CD4-positive, alpha-beta T cell treated with Interferon gamma for 1 hour (primary cell): ENCODE data around the gene ARHGEF4.

Experiments
- DNase-seq: peaks from one replicate; pipeline ENCODE4 v3.0.0-alpha.2; 2020

The ARHGEF4 gene

GRCh38 chr2:131027566-131028528 lies 191.1 kb downstream of the ARHGEF4 start:
- no peak for DNase-seq

- no peak for DNase-seq
These were observed 193.1 kb downstream of the ARHGEF4 start for GRCh38 chr2:131029812-131030211.

GRCh38 chr2:131030478-131030971 lies 193.8 kb downstream of the ARHGEF4 start:
- no peak for DNase-seq

GRCh38 chr2:131031431-131031841 lies 194.7 kb downstream of the ARHGEF4 start:
- no peak for DNase-seq

- no peak for DNase-seq
These were observed 195.2 kb downstream of the ARHGEF4 start for GRCh38 chr2:131031875-131032274.

- no peak for DNase-seq
These were observed 195.7 kb downstream of the ARHGEF4 start for GRCh38 chr2:131032393-131032836.

- DNase-seq, result no peak
These were observed 197.0 kb downstream of the ARHGEF4 start for GRCh38 chr2:131033786-131034121.

GRCh38 chr2:131034122-131035051 lies 197.7 kb downstream of the ARHGEF4 start:
- DNase-seq, result no peak

GRCh38 chr2:131035112-131035825 lies 198.6 kb downstream of the ARHGEF4 start:
- DNase-seq, result no peak

- DNase-seq, result no peak
These were observed 199.1 kb downstream of the ARHGEF4 start for GRCh38 chr2:131035826-131036231.

- DNase-seq, result no peak
These were observed 199.6 kb downstream of the ARHGEF4 start for GRCh38 chr2:131036269-131036668.

GRCh38 chr2:131036696-131037397 lies 200.1 kb downstream of the ARHGEF4 start:
- no peak for DNase-seq

- DNase-seq, result no peak
These were observed 200.9 kb downstream of the ARHGEF4 start for GRCh38 chr2:131037398-131038257.

GRCh38 chr2:131038258-131039100 lies 201.8 kb downstream of the ARHGEF4 start:
- no peak for DNase-seq

- DNase-seq, result no peak
These were observed 202.4 kb downstream of the ARHGEF4 start for GRCh38 chr2:131039101-131039440.

- no peak for DNase-seq
These were observed 202.8 kb downstream of the ARHGEF4 start for GRCh38 chr2:131039535-131039907.

GRCh38 chr2:131039908-131040660 lies 203.4 kb downstream of the ARHGEF4 start:
- DNase-seq, result peak; percentile 25

GRCh38 chr2:131040661-131041401 lies 204.1 kb downstream of the ARHGEF4 start:
- no peak for DNase-seq
